ENCODE measurements around the gene LENG8. TPM values are rescaled to one million over a fixed set of nuclear protein-coding genes. Genes with fewer than 3 reads are reported as not detected.

LENG8 gene
- total and polyA plus RNA-seq, 2 experiments from 2014 or later, result 42.1 to 74.3 TPM

DNA sequence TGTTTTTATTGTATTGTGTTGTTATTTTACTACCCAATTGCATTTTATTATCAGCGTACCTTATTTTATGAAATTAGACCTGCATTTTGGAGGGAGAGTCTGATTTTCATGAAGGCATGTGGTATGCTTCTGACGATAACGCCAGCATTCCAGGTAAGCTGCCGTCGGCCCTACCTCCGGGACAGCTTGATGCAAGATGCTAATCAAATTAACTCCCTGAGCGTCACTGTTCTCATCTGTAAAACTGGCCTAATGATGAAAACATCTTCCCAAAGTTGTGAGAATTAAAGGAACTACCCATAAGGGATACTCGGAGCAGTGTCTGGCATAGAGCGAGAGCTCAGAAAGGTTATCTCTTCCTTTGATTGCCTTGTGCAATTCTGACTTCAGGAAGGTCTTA is 40.8 kb downstream of the LENG8 start:
- Mint-ChIP-seq H3K36me3 (ENCODE audit: low read depth) (peaks cover 28% of the 10 kb centered on the region; the same call in 2 of the 3 replicates), H3K27ac (no peak overlapping the region), H3K4me1 (no peaks in the 10 kb centered on the region), H3K27me3 (ENCODE audit: insufficient read depth, low read depth, poor library complexity) (peaks cover 3% of the 10 kb centered on the region), H3K4me3 (no peak overlapping the region), H3K9me3 (peaks cover 89% of the 10 kb centered on the region)
- Histone ChIP-seq H3K36me3 (ENCODE audit: insufficient read depth) (no peaks in the 10 kb centered on the region), H3K4me2 (no peak overlapping the region), H3F3A (replicated peaks; ENCODE audit: low read depth) (no peaks in the 10 kb centered on the region), H3K27me3 (ENCODE audit: insufficient read depth) (no peaks in the 10 kb centered on the region), H3K4me1 (ENCODE audit: insufficient read depth) (no peaks in the 10 kb centered on the region), H4K20me1 (replicated peaks; ENCODE audit: insufficient read depth) (no peaks in the 10 kb centered on the region), H3K4me3 (no peak overlapping the region), H3K79me2 (replicated peaks; ENCODE audit: insufficient read depth) (no peaks in the 10 kb centered on the region), H3K27ac (ENCODE audit: low read depth) (no peak overlapping the region), H2AFZ (no peak overlapping the region), H3K9me2 (ENCODE audit: insufficient read depth) (no peaks in the 10 kb centered on the region)
- ATAC-seq (no peak), DNase-seq (ENCODE audit: low spot score) (no peak)
- TF ChIP-seq CTCF (conservative IDR thresholded peaks at IDR 0.05; ENCODE audit: low read depth in 2 of 2), result no peak
- no peak for TF ChIP-seq EZH2phosphoT487 (IDR thresholded peaks at IDR 0.05; ENCODE audit: unreplicated experiment)
- TF ChIP-seq REST (IDR thresholded peaks at IDR 0.05; ENCODE audit: unreplicated experiment), result no peak
- TF ChIP-seq STAT1 (IDR thresholded peaks at IDR 0.05; ENCODE audit: unreplicated experiment), result no peak
- TF ChIP-seq NANOG (IDR thresholded peaks at IDR 0.05; ENCODE audit: borderline replicate concordance), result no peak
- TF ChIP-seq POLR2AphosphoS5 (IDR thresholded peaks at IDR 0.05; ENCODE audit: low read depth), result no peak
- no peak for TF ChIP-seq ZNF114 (CRISPR knock-in tag; IDR thresholded peaks at IDR 0.05)
- TF ChIP-seq EZH2 (IDR thresholded peaks at IDR 0.05; ENCODE audit: low read depth, unreplicated experiment), result no peak

DNA sequence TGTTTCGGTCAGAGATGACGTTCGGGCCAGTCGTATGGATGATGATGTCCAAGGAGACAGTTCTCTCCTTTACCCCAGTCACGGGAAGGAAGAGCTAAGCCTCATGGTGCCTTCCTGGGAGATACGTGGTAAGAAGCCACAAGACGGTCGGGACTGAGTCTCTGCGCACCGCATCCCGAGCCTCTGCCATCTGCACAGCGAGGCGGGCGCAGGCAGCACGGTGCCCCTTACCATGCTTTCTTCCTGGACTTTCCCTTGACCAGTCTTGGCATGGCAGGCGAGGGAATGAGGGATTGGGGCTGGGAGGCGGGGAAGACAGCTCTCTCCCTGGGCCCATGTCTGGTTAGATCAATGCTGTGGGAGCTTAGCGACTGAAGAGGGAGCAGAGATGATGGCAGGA is 43.6 kb downstream of the LENG8 start:
- Mint-ChIP-seq H3K27ac (no peak overlapping the region), H3K9me3 (peaks cover 97% of the 10 kb centered on the region), H3K4me1 (no peaks in the 10 kb centered on the region), H3K4me3 (no peak overlapping the region), H3K36me3 (ENCODE audit: low read depth) (peaks cover 26% of the 10 kb centered on the region; the same call in 2 of the 3 replicates), H3K27me3 (ENCODE audit: insufficient read depth, low read depth, poor library complexity) (peaks cover 3% of the 10 kb centered on the region)
- Histone ChIP-seq H3K4me3 (no peak overlapping the region), H2AFZ (no peak overlapping the region), H3K79me2 (replicated peaks; ENCODE audit: insufficient read depth) (no peaks in the 10 kb centered on the region), H3F3A (replicated peaks; ENCODE audit: low read depth) (no peaks in the 10 kb centered on the region), H3K36me3 (ENCODE audit: insufficient read depth) (no peaks in the 10 kb centered on the region), H3K27ac (ENCODE audit: low read depth) (no peak overlapping the region), H4K20me1 (replicated peaks; ENCODE audit: insufficient read depth) (no peaks in the 10 kb centered on the region), H3K4me1 (ENCODE audit: insufficient read depth) (no peaks in the 10 kb centered on the region), H3K4me2 (no peak overlapping the region), H3K9me2 (ENCODE audit: insufficient read depth) (no peaks in the 10 kb centered on the region), H3K27me3 (ENCODE audit: insufficient read depth) (no peaks in the 10 kb centered on the region)
- ATAC-seq (no peak), DNase-seq (ENCODE audit: low spot score) (no peak)
- TF ChIP-seq REST (IDR thresholded peaks at IDR 0.05; ENCODE audit: unreplicated experiment) (no peak), CTCF (conservative IDR thresholded peaks at IDR 0.05; ENCODE audit: low read depth in 2 of 2) (no peak)

Data from GM23338 (cell line).